AG09309 (cell line): Measurements from ENCODE around the gene OSBPL10.

Source experiments
- DNase-seq: peaks from one replicate; pipeline ENCODE4 v3.0.0-alpha.2; 2010; ENCODE audit warnings: low read depth
- H3K4me3 ChIP-seq: 2 replicates; pipeline ENCODE4 v1.5.1; 2011; ENCODE audit warnings: mild to moderate bottlenecking, low read depth, low read length, moderate library complexity; ENCODE audit not compliant: control insufficient read depth
- CTCF ChIP-seq: IDR thresholded peaks from 2 replicates; pipeline ENCODE4 v1.5.1; 2011; ENCODE audit warnings: mild to moderate bottlenecking, low read depth, low read length, inconsistent platforms; ENCODE audit not compliant: insufficient read depth, control insufficient read depth; ENCODE audit errors: missing control alignments

The OSBPL10 gene

GRCh38 chr3:31725976-31726375 lies 255.1 kb downstream of the OSBPL10 start:
- no peak overlapping the region for H3K4me3 ChIP-seq
- no peak for TF ChIP-seq CTCF
- DNase-seq, result no peak

DNA sequence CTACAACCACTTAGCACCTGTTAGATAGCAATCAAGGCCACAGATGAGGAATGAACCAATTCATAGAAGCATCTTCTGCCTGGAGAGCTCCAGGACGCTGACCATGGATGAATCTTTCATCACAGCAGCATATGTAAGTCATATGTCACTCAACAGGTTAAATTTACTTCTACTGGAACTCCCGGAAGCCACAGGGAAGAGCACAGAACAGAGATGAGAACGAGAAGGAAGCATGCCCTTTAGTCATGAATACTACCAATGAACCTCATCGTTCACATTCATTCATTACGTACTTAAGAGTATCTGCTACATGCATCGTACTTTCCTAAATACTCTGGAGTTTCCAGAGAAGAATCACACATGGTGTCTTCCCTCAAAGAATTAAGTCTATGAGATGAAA lies 255.5 kb downstream of the OSBPL10 start:
- H3K4me3 ChIP-seq, result no peak overlapping the region
- TF ChIP-seq CTCF, result no peak
- DNase-seq, result no peak

- TF ChIP-seq CTCF, result no peak
- DNase-seq, result no peak
- H3K4me3 ChIP-seq, result no peak overlapping the region
Measured at GRCh38 chr3:31724651-31725050, 256.4 kb downstream of the OSBPL10 start.

DNA sequence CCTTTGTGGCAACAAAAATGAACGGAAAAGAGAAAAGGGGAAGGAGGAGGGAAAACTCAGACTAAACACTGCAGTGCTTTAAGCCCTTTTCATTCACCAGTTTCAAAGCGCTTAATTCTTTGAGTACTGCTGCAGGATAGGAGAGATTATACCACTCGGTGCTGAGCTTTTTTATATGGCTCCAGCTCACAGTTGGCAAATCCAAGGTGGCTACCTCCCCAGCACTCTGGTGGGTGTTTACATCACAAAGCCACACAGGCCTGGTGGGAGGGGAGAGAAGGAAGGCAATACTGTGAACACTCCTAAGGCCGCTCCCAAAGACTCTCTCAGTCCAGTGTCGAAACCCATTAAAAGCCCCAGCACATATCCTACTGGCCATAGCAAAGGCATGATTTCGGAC lies 256.9 kb downstream of the OSBPL10 start:
- DNase-seq, result no peak
- no peak overlapping the region for H3K4me3 ChIP-seq
- no peak for TF ChIP-seq CTCF

DNA sequence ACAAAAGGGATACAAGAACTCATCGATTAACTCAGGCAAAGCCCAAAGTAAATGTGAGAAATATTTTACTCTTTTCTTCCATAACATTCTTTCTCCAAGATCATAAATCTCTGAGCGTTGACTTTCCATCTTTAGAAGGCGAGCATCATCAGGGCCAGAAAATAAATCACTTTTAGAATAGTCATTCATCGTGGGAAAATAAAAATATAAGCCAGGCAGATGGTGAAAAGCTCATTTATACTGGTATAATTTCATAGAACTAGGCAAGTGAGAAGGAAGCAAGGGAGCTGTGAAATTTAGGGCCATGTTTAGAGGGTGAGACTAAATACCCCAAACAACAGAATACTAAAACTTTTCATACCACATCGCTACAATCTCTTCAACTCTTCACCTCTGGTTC lies 257.4 kb downstream of the OSBPL10 start:
- DNase-seq, result no peak

GRCh38 chr3:31721676-31722075 lies 259.4 kb downstream of the OSBPL10 start:
- no peak for TF ChIP-seq CTCF
- DNase-seq, result no peak
- no peak overlapping the region for H3K4me3 ChIP-seq

More for the DNA sequence above, 257.4 kb downstream of the OSBPL10 start:
- no peak for TF ChIP-seq CTCF
- no peak overlapping the region for H3K4me3 ChIP-seq
